Peyer's patch (tissue), 4 donors: ENCODE data around the gene ZNF772. TPM values are rescaled to one million over a fixed set of nuclear protein-coding genes. Genes with fewer than 3 reads are reported as not detected.

Experiments used
- DNase-seq, 3 donors: peaks; one replicate each; pipeline ENCODE4 v3.0.0-alpha.2; 2017 to 2019
- H3K27ac ChIP-seq, 4 donors: fragments of 200-600 bp; sonication (generic); one replicate each; pipeline ENCODE4 v1.5.1; 2016 to 2019
- H3K27me3 ChIP-seq, 2 donors: fragments of 200-600 bp; sonication (generic); one replicate each; pipeline ENCODE4 v1.5.1; 2019
- H3K36me3 ChIP-seq, 3 donors: fragments of 200-600 bp; sonication (generic); one replicate each; pipeline ENCODE4 v1.5.1; 2016 to 2019
- H3K4me1 ChIP-seq, 4 donors: fragments of 200-600 bp; sonication (generic); one replicate each; pipeline ENCODE4 v1.5.1; 2016 to 2019
- H3K4me3 ChIP-seq, 4 donors: fragments of 200-600 bp; sonication (generic); 1 replicate in 3 of 4; 2 replicates in 1 of 4; pipeline ENCODE4 v1.5.1; 2016 to 2019; ENCODE audit warnings: mild to moderate bottlenecking in 1 of 4
- H3K9me3 ChIP-seq, 4 donors: fragments of 200-600 bp; sonication (generic); one replicate each; pipeline ENCODE4 v1.5.1; 2016 to 2019; ENCODE audit warnings: mild to moderate bottlenecking in 1 of 4
- CTCF ChIP-seq, 6 experiments: fragments of 450-650 bp in 4 of 6; fragments of 200-600 bp in 2 of 6; sonication (generic) in 1 of 6; IDR thresholded peaks; one replicate each; pipeline ENCODE4 v1.5.1; 2017 to 2019; ENCODE audit warnings: antibody characterized with exemption in 6 of 6, mild to moderate bottlenecking in 3 of 6, moderate library complexity in 1 of 6
- POLR2A ChIP-seq, 2 donors: fragments of 450-650 bp; IDR thresholded peaks; one replicate each; pipeline ENCODE4 v1.5.1; 2017; ENCODE audit warnings: antibody characterized with exemption in 2 of 2, mild to moderate bottlenecking in 2 of 2, moderate library complexity in 2 of 2
- total RNA-seq, 4 donors: library from RNA; depleted of rRNA; stranded (reverse); fragments of >200 nt; gene quantifications; one replicate each; pipeline ENCODE4 v1.1.0, GENCODE V29; 2016

The ZNF772 gene
- total RNA-seq, 4 donors from 2014 or later = 4.0 to 32.2 (median 12.0) TPM

- no peak for TF ChIP-seq POLR2A (IDR thresholded peaks at IDR 0.05)
- TF ChIP-seq CTCF (IDR thresholded peaks at IDR 0.05) = no peak
- H3K9me3 ChIP-seq = peaks cover 0 to 2% (median 0%) of the 10 kb centered on the region in 4 donors
- no peak overlapping the region for H3K4me3 ChIP-seq
- H3K4me1 ChIP-seq = peaks cover 0 to 11% (median 0%) of the 10 kb centered on the region in 4 donors
- H3K27me3 ChIP-seq = no peaks in the 10 kb centered on the region
- H3K36me3 ChIP-seq = peaks cover 0 to 10% (median 0%) of the 10 kb centered on the region in 3 donors
- H3K27ac ChIP-seq = no peak overlapping the region
- no peak for DNase-seq
Measured at GRCh38 chr19:57437931-57438330, 39.4 kb downstream of the ZNF772 start.

GRCh38 chr19:57436417-57436816 lies 40.9 kb downstream of the ZNF772 start:
- TF ChIP-seq CTCF (IDR thresholded peaks at IDR 0.05) = no peak
- TF ChIP-seq POLR2A (IDR thresholded peaks at IDR 0.05) = no peak
- H3K36me3 ChIP-seq = no peaks in the 10 kb centered on the region
- no peak for DNase-seq
- H3K4me3 ChIP-seq = peak overlapping the region in 2 of 4 donors; percentile 58 to 90
- H3K27me3 ChIP-seq = no peaks in the 10 kb centered on the region
- peaks cover 0 to 11% (median 0%) of the 10 kb centered on the region in 4 donors for H3K4me1 ChIP-seq
- H3K27ac ChIP-seq = no peak overlapping the region
- H3K9me3 ChIP-seq = peaks cover 0 to 2% (median 0%) of the 10 kb centered on the region in 4 donors

- no peaks in the 10 kb centered on the region for H3K27me3 ChIP-seq
- H3K4me3 ChIP-seq = peak within 1 kb of the TSS; percentile 58 to 90 (median 78)
- no peaks in the 10 kb centered on the region for H3K36me3 ChIP-seq
- TF ChIP-seq POLR2A (IDR thresholded peaks at IDR 0.05) (peak; percentile 40 to 46), CTCF (IDR thresholded peaks at IDR 0.05) (no peak)
- peak; percentile 94 to 100 (median 99) for DNase-seq
- H3K9me3 ChIP-seq = peaks cover 0 to 2% (median 0%) of the 10 kb centered on the region in 4 donors
- peaks cover 0 to 11% (median 0%) of the 10 kb centered on the region in 4 donors for H3K4me1 ChIP-seq
- peak within 1 kb of the TSS; percentile 58 to 88 (median 72) for H3K27ac ChIP-seq
Measured at GRCh38 chr19:57435062-57435978, 42.0 kb downstream of the ZNF772 start, which contains the start of gene ZNF749. Gene ZNF749 (plus strand): TSS chr19:57435325. CDS start chr19:57435579, 254 bp downstream.

- peak overlapping the region in 2 of 4 donors; percentile 74 to 88 for H3K27ac ChIP-seq
- peaks cover 0 to 11% (median 0%) of the 10 kb centered on the region in 4 donors for H3K4me1 ChIP-seq
- peaks cover 0 to 2% (median 0%) of the 10 kb centered on the region in 4 donors for H3K9me3 ChIP-seq
- DNase-seq = no peak
- no peaks in the 10 kb centered on the region for H3K36me3 ChIP-seq
- TF ChIP-seq POLR2A (IDR thresholded peaks at IDR 0.05) (no peak), CTCF (IDR thresholded peaks at IDR 0.05) (no peak)
- H3K27me3 ChIP-seq = no peaks in the 10 kb centered on the region
- H3K4me3 ChIP-seq = peak overlapping the region; percentile 58 to 90 (median 78)
Measured at GRCh38 chr19:57434386-57435061, 42.8 kb downstream of the ZNF772 start.

GRCh38 chr19:57421037-57421436 lies 56.3 kb downstream of the ZNF772 start:
- peaks cover 0 to 63% (median 10%) of the 10 kb centered on the region in 3 donors for H3K36me3 ChIP-seq
- H3K4me1 ChIP-seq = no peaks in the 10 kb centered on the region
- no peak for DNase-seq
- TF ChIP-seq CTCF (IDR thresholded peaks at IDR 0.05) (no peak), POLR2A (IDR thresholded peaks at IDR 0.05) (no peak)
- peaks cover 0 to 55% (median 11%) of the 10 kb centered on the region in 4 donors for H3K9me3 ChIP-seq
- H3K27me3 ChIP-seq = no peaks in the 10 kb centered on the region
- no peak overlapping the region for H3K27ac ChIP-seq
- no peak overlapping the region for H3K4me3 ChIP-seq
